GM19193 (cell line): ENCODE measurements around the gene CEP97.

Source experiments
- POLR2A ChIP-seq: IDR thresholded peaks from 4 replicates; pipeline ENCODE4 v1.6.1; 2011; ENCODE audit not compliant: insufficient read depth, insufficient read length; ENCODE audit errors: extremely low read depth

CEP97 gene

GRCh38 chr3:101703169-101703568 is 21.2 kb upstream of the CEP97 start:
- TF ChIP-seq POLR2A = no peak

GRCh38 chr3:101709126-101709525 is 15.3 kb upstream of the CEP97 start:
- no peak for TF ChIP-seq POLR2A

GRCh38 chr3:101718455-101718854 is 6.0 kb upstream of the CEP97 start:
- TF ChIP-seq POLR2A = no peak

- TF ChIP-seq POLR2A = no peak
Measured at GRCh38 chr3:101719604-101720185, 4.7 kb upstream of the CEP97 start.

- TF ChIP-seq POLR2A = no peak
Measured at GRCh38 chr3:101720851-101721840, 3.3 kb upstream of the CEP97 start.

- TF ChIP-seq POLR2A = no peak
Measured at GRCh38 chr3:101722394-101723173, 1.8 kb upstream of the CEP97 start.

GRCh38 chr3:101725194-101725889 is 928 bp downstream of the CEP97 start:
- TF ChIP-seq POLR2A = no peak

GRCh38 chr3:101725890-101726275 is 1.5 kb downstream of the CEP97 start:
- no peak for TF ChIP-seq POLR2A

- TF ChIP-seq POLR2A = no peak
Measured at GRCh38 chr3:101729586-101729985, 5.2 kb downstream of the CEP97 start.

GRCh38 chr3:101730839-101731238 is 6.4 kb downstream of the CEP97 start:
- no peak for TF ChIP-seq POLR2A

- no peak for TF ChIP-seq POLR2A
Measured at GRCh38 chr3:101732240-101732641, 7.8 kb downstream of the CEP97 start.

GRCh38 chr3:101735833-101736232 is 11.4 kb downstream of the CEP97 start:
- TF ChIP-seq POLR2A = no peak

GRCh38 chr3:101744811-101745210 is 20.4 kb downstream of the CEP97 start:
- no peak for TF ChIP-seq POLR2A

- no peak for TF ChIP-seq POLR2A
Measured at GRCh38 chr3:101758224-101758623, 33.8 kb downstream of the CEP97 start.

GRCh38 chr3:101762041-101762646 is 37.7 kb downstream of the CEP97 start:
- no peak for TF ChIP-seq POLR2A

- TF ChIP-seq POLR2A = no peak
Measured at GRCh38 chr3:101778385-101779046, 54.1 kb downstream of the CEP97 start.
